Thoracic aorta (tissue), 2 donors: ENCODE results near the gene DARS2. TPM values are rescaled to one million over a fixed set of nuclear protein-coding genes. Genes with fewer than 3 reads are reported as not detected.
"Not testable (repeated sequence)": the region's sequence is repeated elsewhere in the genome, so short reads cannot be mapped to it uniquely, and the experiment has no call there.

Experiments used
- ATAC-seq: fragments of 150-250 bp; one replicate; pipeline ENCODE4 v1.8.0; 2017; ENCODE audit warnings: low read depth; ENCODE audit not compliant: insufficient number of reproducible peaks, low FRiP score
- DNase-seq: peaks from one replicate; pipeline ENCODE4 v3.0.0-alpha.2; 2020; ENCODE audit warnings: low spot score
- H3K27ac ChIP-seq, 2 donors: fragments of 200-600 bp; sonication (generic); 1 replicate in 1 of 2; 2 replicates in 1 of 2; pipeline ENCODE4 v1.5.1; 2016; ENCODE audit warnings: mild to moderate bottlenecking in 2 of 2, moderate library complexity in 2 of 2
- H3K27me3 ChIP-seq: fragments of 200-600 bp; sonication (generic); replicated peaks from 2 replicates; pipeline ENCODE4 v1.6.0; 2016; ENCODE audit warnings: mild to moderate bottlenecking; ENCODE audit not compliant: insufficient read depth
- H3K36me3 ChIP-seq: fragments of 200-600 bp; sonication (generic); one replicate; pipeline ENCODE4 v1.5.1; 2016
- H3K4me1 ChIP-seq, 2 donors: fragments of 200-600 bp; sonication (generic); 1 replicate in 1 of 2; 2 replicates in 1 of 2; pipeline versions ENCODE4 v1.5.1 to v1.6.0; 2016; ENCODE audit warnings: low read depth in 2 of 2, mild to moderate bottlenecking in 1 of 2; ENCODE audit not compliant: control insufficient read depth in 1 of 2
- H3K4me3 ChIP-seq: fragments of 200-600 bp; sonication (generic); 2 replicates; pipeline ENCODE4 v1.5.1; 2016; ENCODE audit warnings: mild to moderate bottlenecking
- H3K9me3 ChIP-seq: fragments of 200-600 bp; sonication (generic); 2 replicates; pipeline ENCODE4 v1.5.1; 2016
- total RNA-seq, 2 donors: library from RNA; depleted of rRNA; stranded (reverse); fragments of >200 nt; gene quantifications; one replicate each; pipeline versions ENCODE4 v1.1.0 to v1.2.3, GENCODE V29; 2016
- TF ChIP-seq, protein P1 (sequence below): fragments of 200-600 bp; sonication (generic); IDR thresholded peaks from one replicate; pipeline ENCODE4 v1.5.1; 2019; ENCODE audit warnings: antibody characterized with exemption

Gene DARS2
- total RNA-seq, 2 donors from 2014 or later, result 9.2 to 10.0 TPM

GRCh38 chr1:173798078-173798477, 26.4 kb upstream of the DARS2 start:
- Histone ChIP-seq H3K27me3 (no peaks in the 10 kb centered on the region), H3K36me3 (no peaks in the 10 kb centered on the region), H3K4me1 (no peaks in the 10 kb centered on the region), H3K9me3 (no peaks in the 10 kb centered on the region), H3K27ac (no peak overlapping the region), H3K4me3 (no peak overlapping the region)
- DNase-seq, result no peak
- no peak for ATAC-seq
- TF ChIP-seq, protein P1, sequence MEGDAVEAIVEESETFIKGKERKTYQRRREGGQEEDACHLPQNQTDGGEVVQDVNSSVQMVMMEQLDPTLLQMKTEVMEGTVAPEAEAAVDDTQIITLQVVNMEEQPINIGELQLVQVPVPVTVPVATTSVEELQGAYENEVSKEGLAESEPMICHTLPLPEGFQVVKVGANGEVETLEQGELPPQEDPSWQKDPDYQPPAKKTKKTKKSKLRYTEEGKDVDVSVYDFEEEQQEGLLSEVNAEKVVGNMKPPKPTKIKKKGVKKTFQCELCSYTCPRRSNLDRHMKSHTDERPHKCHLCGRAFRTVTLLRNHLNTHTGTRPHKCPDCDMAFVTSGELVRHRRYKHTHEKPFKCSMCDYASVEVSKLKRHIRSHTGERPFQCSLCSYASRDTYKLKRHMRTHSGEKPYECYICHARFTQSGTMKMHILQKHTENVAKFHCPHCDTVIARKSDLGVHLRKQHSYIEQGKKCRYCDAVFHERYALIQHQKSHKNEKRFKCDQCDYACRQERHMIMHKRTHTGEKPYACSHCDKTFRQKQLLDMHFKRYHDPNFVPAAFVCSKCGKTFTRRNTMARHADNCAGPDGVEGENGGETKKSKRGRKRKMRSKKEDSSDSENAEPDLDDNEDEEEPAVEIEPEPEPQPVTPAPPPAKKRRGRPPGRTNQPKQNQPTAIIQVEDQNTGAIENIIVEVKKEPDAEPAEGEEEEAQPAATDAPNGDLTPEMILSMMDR, result no peak

GRCh38 chr1:173799995-173800394, 24.5 kb upstream of the DARS2 start:
- ATAC-seq, result not testable (repeated sequence)

GRCh38 chr1:173802961-173803360, 21.5 kb upstream of the DARS2 start:
- Histone ChIP-seq H3K27ac (no peak overlapping the region), H3K4me3 (no peak overlapping the region), H3K9me3 (no peaks in the 10 kb centered on the region), H3K27me3 (no peaks in the 10 kb centered on the region), H3K4me1 (no peaks in the 10 kb centered on the region), H3K36me3 (no peaks in the 10 kb centered on the region)
- DNase-seq (no peak), ATAC-seq (no peak)
- TF ChIP-seq, protein P1, result no peak

More at GRCh38 chr1:173799995-173800394, 24.5 kb upstream of the DARS2 start:
- H3K4me3 ChIP-seq, H3K9me3 ChIP-seq, H3K27ac ChIP-seq, H3K4me1 ChIP-seq, H3K27me3 ChIP-seq, DNase-seq, H3K36me3 ChIP-seq: not testable (repeated sequence)

GRCh38 chr1:173813654-173814053, 10.8 kb upstream of the DARS2 start:
- not testable (repeated sequence) for H3K4me3 ChIP-seq, H3K27ac ChIP-seq, H3K27me3 ChIP-seq, H3K4me1 ChIP-seq, ATAC-seq, DNase-seq, H3K36me3 ChIP-seq, H3K9me3 ChIP-seq

DNA sequence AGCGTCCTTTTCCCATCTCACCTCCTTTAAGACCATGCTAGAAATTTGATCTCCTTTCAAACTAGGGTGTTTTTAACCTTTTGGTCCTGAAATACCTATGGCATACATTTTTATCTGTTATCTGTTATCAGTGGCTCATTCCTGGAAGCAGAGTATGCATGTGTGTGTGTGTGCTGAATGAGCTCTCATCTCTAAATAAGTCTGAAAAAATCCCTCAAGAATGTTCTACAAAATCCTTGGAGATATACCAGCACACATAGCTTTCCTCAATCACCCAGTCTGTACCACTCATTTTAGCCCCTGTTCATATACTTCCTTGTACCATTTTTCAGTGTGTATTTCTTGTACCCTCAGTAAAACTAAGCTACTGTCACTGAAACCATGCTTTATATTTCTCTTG, 6.0 kb upstream of the DARS2 start:
- Histone ChIP-seq H3K9me3 (no peaks in the 10 kb centered on the region), H3K27ac (no peak overlapping the region), H3K4me1 (peaks cover 4 to 5% of the 10 kb centered on the region in 2 donors), H3K36me3 (no peaks in the 10 kb centered on the region), H3K27me3 (no peaks in the 10 kb centered on the region), H3K4me3 (no peak overlapping the region)
- DNase-seq (no peak), ATAC-seq (no peak)
- TF ChIP-seq, protein P1, result no peak

- Histone ChIP-seq H3K27me3 (no peaks in the 10 kb centered on the region), H3K4me3 (no peak overlapping the region), H3K9me3 (no peaks in the 10 kb centered on the region), H3K27ac (no peak overlapping the region), H3K36me3 (no peaks in the 10 kb centered on the region), H3K4me1 (peaks cover 7 to 11% of the 10 kb centered on the region in 2 donors)
- TF ChIP-seq, protein P1, result no peak
- no peak for ATAC-seq
- no peak for DNase-seq
These were observed 2.8 kb upstream of the DARS2 start for GRCh38 chr1:173821680-173822079.
